ENCODE data around the gene TMEM154. TPM values are rescaled to one million over a fixed set of nuclear protein-coding genes. Genes with fewer than 3 reads are reported as not detected.

TMEM154 gene
- total and polyA plus RNA-seq, 10 of the 15 experiments (the other 5 are each of a cell fraction or from before 2014, with no cell fraction given) = 5.1 to 41.4 (median 18.2) TPM

GRCh38 chr4:152696764-152697261 lies 17.0 kb upstream of the TMEM154 start (continued):
- no peak for TF ChIP-seq E2F4 (IDR thresholded peaks at IDR 0.05; ENCODE audit: low read depth, low read length)
- no peak for TF ChIP-seq NFXL1 (IDR thresholded peaks at IDR 0.05; ENCODE audit: borderline replicate concordance)
- TF ChIP-seq MXI1 (IDR thresholded peaks at IDR 0.05; ENCODE audit: low read depth, low read length) = no peak
- no peak for TF ChIP-seq RBBP5 (conservative IDR thresholded peaks at IDR 0.05)
- TF ChIP-seq ASH2L (IDR thresholded peaks at IDR 0.05; ENCODE audit: borderline replicate concordance, low read depth) = no peak
- no peak; the same call in 1 of the 2 replicates for TF ChIP-seq PKNOX1 (IDR thresholded peaks at IDR 0.05)
- no peak for TF ChIP-seq MYC (IDR thresholded peaks at IDR 0.05; ENCODE audit: insufficient read depth, insufficient read length, insufficient replicate concordance, low read length, severe bottlenecking)
- TF ChIP-seq RELA (IDR thresholded peaks at IDR 0.05; ENCODE audit: borderline replicate concordance, partially characterized antibody) = no peak
- peak; percentile 31 for TF ChIP-seq KLF5 (IDR thresholded peaks at IDR 0.05; ENCODE audit: partially characterized antibody)
- no peak for TF ChIP-seq CUX1 (IDR thresholded peaks at IDR 0.05; ENCODE audit: insufficient replicate concordance, low read depth, low read length)
- TF ChIP-seq IKZF1 (conservative IDR thresholded peaks at IDR 0.05) = peak; percentile 80
- TF ChIP-seq EP300 (IDR thresholded peaks at IDR 0.05; ENCODE audit: borderline replicate concordance in 1 of 2, control insufficient read depth in 1 of 2, low read depth in 2 of 2, low read length in 2 of 2) = peak; percentile 85 to 93; a peak in 3 of 4 replicates
- TF ChIP-seq NFIC (IDR thresholded peaks at IDR 0.05; ENCODE audit: low read depth, low read length) = peak; percentile 85
- TF ChIP-seq TARDBP (IDR thresholded peaks at IDR 0.05; ENCODE audit: borderline replicate concordance) = no peak
- TF ChIP-seq PAX8 (IDR thresholded peaks at IDR 0.05) = no peak
- TF ChIP-seq ATF7 (IDR thresholded peaks at IDR 0.05; ENCODE audit: low read depth) = peak; percentile 98
- TF ChIP-seq ATF2 (IDR thresholded peaks at IDR 0.05; ENCODE audit: low read length) = peak; percentile 85; the same call in 1 of the 2 replicates
- TF ChIP-seq REST (IDR thresholded peaks at IDR 0.05; ENCODE audit: low read depth, low read length) = no peak
